Activated T-cell treated with anti-CD3 and anti-CD28 coated beads for 1 hour (primary cell): ENCODE data around the gene GRIK2.
"Not testable (repeated sequence)": the region's sequence is repeated elsewhere in the genome, so short reads cannot be mapped to it uniquely, and the experiment has no call there.

Experiments
- DNase-seq: peaks from one replicate; pipeline ENCODE4 v3.0.0-alpha.2; 2020; ENCODE audit warnings: low read depth

The GRIK2 gene

GRCh38 chr6:101393251-101393828 lies at the start of gene GRIK2:
Gene GRIK2, plus strand, starts transcription at chr6:101393708.
- DNase-seq = no peak

- no peak for DNase-seq
These were observed 48.6 kb upstream of the GRIK2 start for GRCh38 chr6:101344885-101345284.

- no peak for DNase-seq
These were observed 44.7 kb upstream of the GRIK2 start for GRCh38 chr6:101348816-101349215.

- not testable (repeated sequence) for DNase-seq
These were observed 42.9 kb upstream of the GRIK2 start for GRCh38 chr6:101350631-101351030.

GRCh38 chr6:101351173-101351572 lies 42.3 kb upstream of the GRIK2 start:
- DNase-seq = no peak

GRCh38 chr6:101352316-101352715 lies 41.2 kb upstream of the GRIK2 start:
- DNase-seq = no peak

GRCh38 chr6:101365181-101365580 lies 28.3 kb upstream of the GRIK2 start:
- no peak for DNase-seq

GRCh38 chr6:101379926-101380325 lies 13.6 kb upstream of the GRIK2 start:
- no peak for DNase-seq

- no peak for DNase-seq
These were observed 12.4 kb upstream of the GRIK2 start for GRCh38 chr6:101380897-101381630.

- DNase-seq = not testable (repeated sequence)
These were observed 9.8 kb upstream of the GRIK2 start for GRCh38 chr6:101383747-101384146.

GRCh38 chr6:101386982-101387381 lies 6.5 kb upstream of the GRIK2 start:
- no peak for DNase-seq

- no peak for DNase-seq
These were observed 1.5 kb upstream of the GRIK2 start for GRCh38 chr6:101391772-101392585.

- no peak for DNase-seq
These were observed 800 bp upstream of the GRIK2 start for GRCh38 chr6:101392586-101393230.

- DNase-seq = no peak
These were observed 332 bp downstream of the GRIK2 start for GRCh38 chr6:101393829-101394251.

- no peak for DNase-seq
These were observed 1.4 kb downstream of the GRIK2 start for GRCh38 chr6:101394936-101395335.

GRCh38 chr6:101395345-101395744 lies 1.8 kb downstream of the GRIK2 start:
- DNase-seq = no peak

- DNase-seq = no peak
These were observed 3.2 kb downstream of the GRIK2 start for GRCh38 chr6:101396548-101397173.

GRCh38 chr6:101397199-101397598 lies 3.7 kb downstream of the GRIK2 start:
- DNase-seq = no peak

- DNase-seq = no peak
These were observed 5.5 kb downstream of the GRIK2 start for GRCh38 chr6:101398716-101399615.

- no peak for DNase-seq
These were observed 6.2 kb downstream of the GRIK2 start for GRCh38 chr6:101399616-101400162.
